HepG2 (cell line): ENCODE results near the gene TBX6. TPM values are rescaled to one million over a fixed set of nuclear protein-coding genes. Genes with fewer than 3 reads are reported as not detected.
A peak's percentile ranks its signal among the peaks of the same experiment; 100 is the strongest.

ENCODE experiments used
- CBX5 ChIP-seq: sonication (generic); formaldehyde crosslinking; IDR thresholded peaks from 2 replicates; pipeline ENCODE4 v1.4.0; 2020; ENCODE audit warnings: missing genetic modification reagents, borderline replicate concordance
- CCAR2 ChIP-seq: fragments of 200-400 bp; formaldehyde crosslinking; optimal IDR thresholded peaks from 2 replicates; pipeline ENCODE3; 2018; ENCODE audit warnings: low read depth, mild to moderate bottlenecking, low read length, moderate library complexity
- CEBPB ChIP-seq: IDR thresholded peaks from 2 replicates; pipeline ENCODE4 v1.6.1; 2011; ENCODE audit warnings: low read depth, low read length, improper control_type of control experiment, borderline replicate concordance
- GFI1 ChIP-seq: sonication (generic); formaldehyde crosslinking; IDR thresholded peaks from 2 replicates; pipeline ENCODE4 v1.5.0; 2020; ENCODE audit warnings: missing genetic modification reagents, mild to moderate bottlenecking, borderline replicate concordance
- GPN1 ChIP-seq: sonication (generic); formaldehyde crosslinking; IDR thresholded peaks from 2 replicates; pipeline ENCODE4 v1.5.1; 2020; ENCODE audit warnings: missing genetic modification reagents, borderline replicate concordance
- GTF3A ChIP-seq: sonication (generic); formaldehyde crosslinking; conservative IDR thresholded peaks from 2 replicates; pipeline ENCODE4 v1.4.0; 2020; ENCODE audit warnings: mild to moderate bottlenecking, missing genetic modification reagents
- NFE2L1 ChIP-seq: sonication (generic); formaldehyde crosslinking; IDR thresholded peaks from 2 replicates; pipeline ENCODE4 v1.4.0; 2020; ENCODE audit warnings: missing genetic modification reagents, mild to moderate bottlenecking, borderline replicate concordance
- POLR2A ChIP-seq, 2 experiments: IDR thresholded peaks; 2 replicates each; pipeline ENCODE4 v1.6.1; 2011; ENCODE audit warnings: low read depth in 2 of 2, low read length in 2 of 2, mild to moderate bottlenecking in 1 of 2, moderate library complexity in 1 of 2; ENCODE audit not compliant: insufficient read depth in 1 of 2
- RARA ChIP-seq: IDR thresholded peaks from 2 replicates; pipeline ENCODE4 v1.6.1; 2016; ENCODE audit warnings: missing genetic modification reagents, missing compliant biosample characterization
- SMAD1 ChIP-seq: sonication (generic); formaldehyde crosslinking; IDR thresholded peaks from 2 replicates; pipeline ENCODE4 v1.4.0; 2020; ENCODE audit warnings: missing genetic modification reagents, low read depth, mild to moderate bottlenecking, borderline replicate concordance
- SP140L ChIP-seq: sonication (generic); formaldehyde crosslinking; IDR thresholded peaks from 2 replicates; pipeline ENCODE4 v1.4.0; 2020; ENCODE audit warnings: missing genetic modification reagents, borderline replicate concordance
- SRSF9 ChIP-seq: fragments of 200-400 bp; formaldehyde crosslinking; IDR thresholded peaks from 2 replicates; pipeline ENCODE4 v1.6.1; 2018; ENCODE audit warnings: borderline replicate concordance, mild to moderate bottlenecking, low read depth, low read length; ENCODE audit not compliant: insufficient read depth, poor library complexity, severe bottlenecking
- ZNF10 ChIP-seq: sonication (generic); formaldehyde crosslinking; IDR thresholded peaks from 2 replicates; pipeline ENCODE4 v1.4.0; 2020; ENCODE audit warnings: mild to moderate bottlenecking, low read depth, missing genetic modification reagents, borderline replicate concordance
- ZNF30 ChIP-seq: sonication (generic); formaldehyde crosslinking; IDR thresholded peaks from 2 replicates; pipeline ENCODE4 v1.5.0; 2020; ENCODE audit warnings: mild to moderate bottlenecking, missing genetic modification reagents
- ZNF564 ChIP-seq: sonication (generic); formaldehyde crosslinking; IDR thresholded peaks from 2 replicates; pipeline ENCODE4 v1.8.1; 2023; ENCODE audit warnings: mild to moderate bottlenecking, missing genetic modification reagents
- ZNF619 ChIP-seq: sonication (generic); formaldehyde crosslinking; IDR thresholded peaks from 2 replicates; pipeline ENCODE4 v1.4.0; 2020; ENCODE audit warnings: mild to moderate bottlenecking, missing genetic modification reagents
- ZZZ3 ChIP-seq: sonication (generic); formaldehyde crosslinking; IDR thresholded peaks from 2 replicates; pipeline ENCODE4 v1.4.0; 2020; ENCODE audit warnings: missing genetic modification reagents, mild to moderate bottlenecking, borderline replicate concordance
- polyA plus RNA-seq, 8 experiments: library from polyadenylated mRNA; depleted of rRNA in 3 of 8; stranded (reverse) in 7 of 8; unstranded in 1 of 8; fragments of >200 nt; fragmentation: Illumina TruSeq in 4 of 8; extraction: Trizol in 4 of 8; gene quantifications; 2 replicates each; pipeline versions ENCODE4 v1.2.1 to v1.2.3, GENCODE V29; 2011 to 2016; ENCODE audit warnings: low read depth in 4 of 8, missing spikeins in 1 of 8, mixed read lengths in 1 of 8; ENCODE audit not compliant: insufficient read depth in 1 of 8
- total RNA-seq, 5 experiments: library from RNA; depleted of rRNA; stranded (reverse); fragments of >200 nt; fragmentation: Illumina TruSeq; extraction: Trizol; gene quantifications; 2 replicates each; pipeline ENCODE4 v1.2.3, GENCODE V29; 2016; ENCODE audit warnings: low read depth in 1 of 5
- TF ChIP-seq, protein P1 (sequence below): sonication (generic); formaldehyde crosslinking; IDR thresholded peaks from 2 replicates; pipeline ENCODE4 v1.4.0; 2020; ENCODE audit warnings: missing genetic modification reagents, low read depth, mild to moderate bottlenecking, borderline replicate concordance
- TF ChIP-seq, protein P2 (sequence below): sonication (generic); formaldehyde crosslinking; IDR thresholded peaks from 2 replicates; pipeline ENCODE4 v1.5.0; 2020; ENCODE audit warnings: missing genetic modification reagents, mild to moderate bottlenecking, borderline replicate concordance
- TF ChIP-seq, protein P3 (sequence below): sonication (generic); formaldehyde crosslinking; IDR thresholded peaks from 2 replicates; pipeline ENCODE4 v1.4.0; 2020; ENCODE audit warnings: missing genetic modification reagents
- TF ChIP-seq, protein P4 (sequence below): sonication (generic); formaldehyde crosslinking; conservative IDR thresholded peaks from 2 replicates; pipeline ENCODE4 v1.8.1; 2023; ENCODE audit warnings: missing genetic modification reagents
- TF ChIP-seq, protein P5 (sequence below): IDR thresholded peaks from 2 replicates; pipeline ENCODE4 v1.6.1; 2016; ENCODE audit warnings: mild to moderate bottlenecking, missing biosample characterization, missing genetic modification reagents

TBX6 gene
- total and polyA plus RNA-seq, 2 of the 13 experiments (the other 11 are each of a cell fraction or from before 2014, with no cell fraction given): 0.24 to 0.42 TPM

DNA sequence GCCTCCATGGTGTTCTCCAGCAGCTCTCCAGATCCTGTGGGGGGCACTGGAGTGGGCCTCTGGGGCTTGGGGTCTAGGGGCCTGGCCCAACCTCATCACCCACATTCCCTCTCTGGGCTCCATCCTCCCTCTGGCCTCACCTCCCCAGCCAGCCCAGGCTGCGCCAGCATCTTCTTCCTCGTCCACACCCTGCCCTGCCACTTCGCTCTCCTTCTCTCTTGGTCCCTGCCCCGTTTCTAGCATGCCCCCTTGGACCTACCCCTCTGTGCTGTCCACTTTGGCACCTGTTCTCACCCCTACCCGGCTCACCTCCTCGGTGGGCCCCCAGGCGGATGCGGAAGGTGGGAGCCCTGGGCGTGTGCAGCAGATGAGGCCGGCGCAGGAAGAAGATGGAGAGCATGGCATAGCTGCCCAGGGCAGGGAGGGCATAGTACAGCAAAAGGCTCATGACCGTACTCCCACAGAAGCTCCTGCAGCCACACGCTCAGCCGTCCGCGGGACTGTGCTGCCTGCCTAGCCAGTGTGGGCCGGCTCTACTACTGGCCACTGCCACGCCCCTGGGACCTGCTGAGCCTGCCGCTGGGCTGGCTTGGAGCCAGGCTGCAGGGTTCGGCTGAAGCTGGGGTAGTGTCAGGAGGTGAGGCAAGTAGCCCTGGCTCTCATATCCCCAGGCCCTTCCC is 21.4 kb upstream of the TBX6 start, which contains the start of gene GDPD3 (continued):
- TF ChIP-seq, protein P1, sequence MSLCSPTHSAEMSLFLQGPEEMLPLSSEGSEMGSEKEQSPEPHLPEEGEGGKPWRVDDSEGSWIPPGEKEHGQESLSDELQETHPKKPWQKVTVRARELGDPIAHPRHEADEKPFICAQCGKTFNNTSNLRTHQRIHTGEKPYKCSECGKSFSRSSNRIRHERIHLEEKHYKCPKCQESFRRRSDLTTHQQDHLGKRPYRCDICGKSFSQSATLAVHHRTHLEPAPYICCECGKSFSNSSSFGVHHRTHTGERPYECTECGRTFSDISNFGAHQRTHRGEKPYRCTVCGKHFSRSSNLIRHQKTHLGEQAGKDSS (CRISPR knock-in tag): no peak; the same call in 1 of the 2 replicates
- no peak for TF ChIP-seq SP140L (CRISPR knock-in tag)
- no peak for TF ChIP-seq CCAR2
- no peak for TF ChIP-seq ZNF619
- TF ChIP-seq SRSF9: no peak
- no peak for TF ChIP-seq CBX5 (CRISPR knock-in tag)
- no peak for TF ChIP-seq ZNF10
- TF ChIP-seq SMAD1 (CRISPR knock-in tag): no peak
- TF ChIP-seq GFI1 (CRISPR knock-in tag): 0 out of 2 replicates have a peak, but pooled peaks have one; percentile 13
- TF ChIP-seq, protein P2, sequence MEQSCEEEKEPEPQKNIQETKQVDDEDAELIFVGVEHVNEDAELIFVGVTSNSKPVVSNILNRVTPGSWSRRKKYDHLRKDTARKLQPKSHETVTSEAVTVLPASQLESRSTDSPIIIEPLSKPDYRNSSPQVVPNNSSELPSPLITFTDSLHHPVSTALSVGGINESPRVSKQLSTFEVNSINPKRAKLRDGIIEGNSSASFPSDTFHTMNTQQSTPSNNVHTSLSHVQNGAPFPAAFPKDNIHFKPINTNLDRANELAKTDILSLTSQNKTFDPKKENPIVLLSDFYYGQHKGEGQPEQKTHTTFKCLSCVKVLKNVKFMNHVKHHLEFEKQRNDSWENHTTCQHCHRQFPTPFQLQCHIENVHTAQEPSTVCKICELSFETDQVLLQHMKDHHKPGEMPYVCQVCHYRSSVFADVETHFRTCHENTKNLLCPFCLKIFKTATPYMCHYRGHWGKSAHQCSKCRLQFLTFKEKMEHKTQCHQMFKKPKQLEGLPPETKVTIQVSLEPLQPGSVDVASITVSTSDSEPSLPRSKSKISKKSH (CRISPR knock-in tag): no peak
- no peak for TF ChIP-seq CEBPB
- TF ChIP-seq, protein P3, sequence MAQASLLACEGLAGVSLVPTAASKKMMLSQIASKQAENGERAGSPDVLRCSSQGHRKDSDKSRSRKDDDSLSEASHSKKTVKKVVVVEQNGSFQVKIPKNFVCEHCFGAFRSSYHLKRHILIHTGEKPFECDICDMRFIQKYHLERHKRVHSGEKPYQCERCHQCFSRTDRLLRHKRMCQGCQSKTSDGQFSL: no peak
- no peak for TF ChIP-seq ZZZ3
- TF ChIP-seq RARA (CRISPR knock-in tag): no peak
- TF ChIP-seq, protein P4, sequence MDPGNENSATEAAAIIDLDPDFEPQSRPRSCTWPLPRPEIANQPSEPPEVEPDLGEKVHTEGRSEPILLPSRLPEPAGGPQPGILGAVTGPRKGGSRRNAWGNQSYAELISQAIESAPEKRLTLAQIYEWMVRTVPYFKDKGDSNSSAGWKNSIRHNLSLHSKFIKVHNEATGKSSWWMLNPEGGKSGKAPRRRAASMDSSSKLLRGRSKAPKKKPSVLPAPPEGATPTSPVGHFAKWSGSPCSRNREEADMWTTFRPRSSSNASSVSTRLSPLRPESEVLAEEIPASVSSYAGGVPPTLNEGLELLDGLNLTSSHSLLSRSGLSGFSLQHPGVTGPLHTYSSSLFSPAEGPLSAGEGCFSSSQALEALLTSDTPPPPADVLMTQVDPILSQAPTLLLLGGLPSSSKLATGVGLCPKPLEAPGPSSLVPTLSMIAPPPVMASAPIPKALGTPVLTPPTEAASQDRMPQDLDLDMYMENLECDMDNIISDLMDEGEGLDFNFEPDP (CRISPR knock-in tag): no peak
- no peak for TF ChIP-seq GTF3A (CRISPR knock-in tag)
- no peak for TF ChIP-seq POLR2A (IDR thresholded peaks at IDR 0.05; ENCODE audit: insufficient read depth in 1 of 2, low read depth in 2 of 2, low read length in 2 of 2)
- TF ChIP-seq, protein P5, sequence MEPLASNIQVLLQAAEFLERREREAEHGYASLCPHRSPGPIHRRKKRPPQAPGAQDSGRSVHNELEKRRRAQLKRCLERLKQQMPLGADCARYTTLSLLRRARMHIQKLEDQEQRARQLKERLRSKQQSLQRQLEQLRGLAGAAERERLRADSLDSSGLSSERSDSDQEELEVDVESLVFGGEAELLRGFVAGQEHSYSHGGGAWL: no peak; the same call in 1 of the 2 replicates
- TF ChIP-seq NFE2L1 (CRISPR knock-in tag): no peak
- no peak for TF ChIP-seq ZNF564
- TF ChIP-seq GPN1 (CRISPR knock-in tag): no peak
- no peak for TF ChIP-seq ZNF30 (CRISPR knock-in tag)
